Measurements from ENCODE around the gene SMIM9.

SMIM9 gene

GRCh38 chrX:154833746-154834274 lies 652 bp downstream of the SMIM9 start:
- CTCF ChIA-PET = interaction anchor here (0.8 to 2.0 kb wide), 4 partner anchors 9 to 306 kb away, joined by 4 to 8 read pairs (median 6); no protein-coding TSS in a partner anchor
- H3K9me3 ChIP-seq (ENCODE audit: control insufficient read depth, insufficient read depth, low read depth, low read length) = no peaks in the 10 kb centered on the region
- no peaks in the 10 kb centered on the region for H3K4me1 ChIP-seq (ENCODE audit: control insufficient read depth, insufficient read depth, low read length)
- TF ChIP-seq ZNF175 (tag by site-specific recombination; IDR thresholded peaks at IDR 0.05) (no peak), ZBTB17 (tag by site-specific recombination; IDR thresholded peaks at IDR 0.05) (no peak), ZNF76 (tag by site-specific recombination; IDR thresholded peaks at IDR 0.05; ENCODE audit: borderline replicate concordance, low read depth) (no peak), ZNF555 (tag by site-specific recombination; conservative IDR thresholded peaks at IDR 0.05) (no peak), ZBTB44 (tag by site-specific recombination; IDR thresholded peaks at IDR 0.05) (no peak), ZBTB7A (tag by site-specific recombination; IDR thresholded peaks at IDR 0.05; ENCODE audit: low read depth) (no peak), ZNF214 (tag by site-specific recombination; IDR thresholded peaks at IDR 0.05; ENCODE audit: borderline replicate concordance) (no peak), ZNF114 (tag by site-specific recombination; IDR thresholded peaks at IDR 0.05) (no peak), KLF10 (tag by site-specific recombination; IDR thresholded peaks at IDR 0.05) (no peak), ZNF221 (tag by site-specific recombination; IDR thresholded peaks at IDR 0.05; ENCODE audit: borderline replicate concordance) (no peak), SETDB1 (IDR thresholded peaks at IDR 0.05; ENCODE audit: insufficient read length, low read length) (no peak)
- no peak overlapping the region for H3K27ac ChIP-seq (ENCODE audit: extremely low read depth, low read depth, low read length)
- POLR2A ChIA-PET = no interaction called here
- H3K4me3 ChIP-seq (ENCODE audit: low read depth, low read length) = no peak overlapping the region
- no peaks in the 10 kb centered on the region for H3K36me3 ChIP-seq (ENCODE audit: control insufficient read depth in 2 of 2, insufficient read depth in 1 of 2, low read length in 2 of 2)

DNA sequence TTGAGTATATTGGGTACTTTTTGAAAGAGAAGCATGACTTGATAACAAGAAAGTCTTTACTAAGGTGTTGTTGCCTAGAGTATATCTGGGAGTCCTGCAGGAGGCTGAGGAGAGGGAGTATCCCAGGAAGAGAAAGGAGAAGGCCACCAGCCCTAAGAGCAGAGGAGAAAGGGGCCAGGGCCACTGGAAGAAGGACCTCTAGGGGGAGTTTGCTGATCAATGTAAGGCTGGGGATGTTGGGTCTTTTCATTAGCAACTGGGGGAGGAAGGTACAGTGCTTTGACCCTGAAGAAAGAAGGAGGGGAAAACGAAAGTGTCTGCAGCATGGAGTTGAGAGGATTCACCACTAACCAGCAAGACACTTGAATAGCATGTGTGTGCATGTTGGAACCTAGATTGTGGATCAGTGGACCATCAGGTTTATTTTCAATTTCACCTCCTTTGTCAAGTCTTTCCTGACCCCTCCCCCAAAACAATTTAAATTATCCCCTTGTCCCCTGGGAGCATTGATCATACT lies 4.5 kb downstream of the SMIM9 start:
- Histone ChIP-seq H3K36me3 (ENCODE audit: control insufficient read depth in 2 of 2, insufficient read depth in 1 of 2, low read length in 2 of 2) (no peaks in the 10 kb centered on the region), H3K9me3 (ENCODE audit: control insufficient read depth, insufficient read depth, low read depth, low read length) (no peaks in the 10 kb centered on the region), H3K4me1 (ENCODE audit: control insufficient read depth, insufficient read depth, low read length) (no peaks in the 10 kb centered on the region), H3K27ac (ENCODE audit: extremely low read depth, low read depth, low read length) (no peak overlapping the region), H3K4me3 (ENCODE audit: low read depth, low read length) (no peak overlapping the region)
- POLR2A ChIA-PET = no interaction called here
- CTCF ChIA-PET = no interaction called here
- TF ChIP-seq MZF1 (tag by site-specific recombination; IDR thresholded peaks at IDR 0.05; ENCODE audit: borderline replicate concordance) (no peak), ZSCAN5A (tag by site-specific recombination; IDR thresholded peaks at IDR 0.05) (no peak), TCF7L2 (IDR thresholded peaks at IDR 0.05; ENCODE audit: borderline replicate concordance, low read depth, low read length) (no peak), ZNF157 (tag by site-specific recombination; IDR thresholded peaks at IDR 0.05) (no peak), PRDM10 (tag by site-specific recombination; IDR thresholded peaks at IDR 0.05) (0 out of 2 replicates have a peak, but pooled peaks have one; percentile 18), ZFHX2 (tag by site-specific recombination; conservative IDR thresholded peaks at IDR 0.05) (no peak), PBX3 (CRISPR knock-in tag; IDR thresholded peaks at IDR 0.05) (no peak)
- TF ChIP-seq, protein P1, sequence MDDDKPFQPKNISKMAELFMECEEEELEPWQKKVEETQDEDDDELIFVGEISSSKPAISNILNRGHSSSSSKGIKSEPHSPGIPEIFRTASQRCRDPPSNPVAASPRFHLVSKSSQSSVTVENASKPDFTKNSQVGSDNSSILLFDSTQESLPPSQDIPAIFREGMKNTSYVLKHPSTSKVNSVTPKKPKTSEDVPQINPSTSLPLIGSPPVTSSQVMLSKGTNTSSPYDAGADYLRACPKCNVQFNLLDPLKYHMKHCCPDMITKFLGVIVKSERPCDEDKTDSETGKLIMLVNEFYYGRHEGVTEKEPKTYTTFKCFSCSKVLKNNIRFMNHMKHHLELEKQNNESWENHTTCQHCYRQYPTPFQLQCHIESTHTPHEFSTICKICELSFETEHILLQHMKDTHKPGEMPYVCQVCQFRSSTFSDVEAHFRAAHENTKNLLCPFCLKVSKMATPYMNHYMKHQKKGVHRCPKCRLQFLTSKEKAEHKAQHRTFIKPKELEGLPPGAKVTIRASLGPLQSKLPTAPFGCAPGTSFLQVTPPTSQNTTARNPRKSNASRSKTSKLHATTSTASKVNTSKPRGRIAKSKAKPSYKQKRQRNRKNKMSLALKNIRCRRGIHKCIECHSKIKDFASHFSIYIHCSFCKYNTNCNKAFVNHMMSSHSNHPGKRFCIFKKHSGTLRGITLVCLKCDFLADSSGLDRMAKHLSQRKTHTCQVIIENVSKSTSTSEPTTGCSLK (tag by site-specific recombination; IDR thresholded peaks at IDR 0.05) = no peak

Data from HEK293 (cell line).